HG02938 (cell line): ENCODE data around the gene CAGE1.
"Not testable (repeated sequence)": the region's sequence is repeated elsewhere in the genome, so short reads cannot be mapped to it uniquely, and the experiment has no call there.

ENCODE experiments used
- ATAC-seq: cut with Tn5 transposase; IDR thresholded peaks from one replicate; pipeline ENCODE4 v1.9.1; 2021; ENCODE audit warnings: mild to moderate bottlenecking, moderate library complexity; ENCODE audit not compliant: unreplicated experiment

CAGE1 gene

DNA sequence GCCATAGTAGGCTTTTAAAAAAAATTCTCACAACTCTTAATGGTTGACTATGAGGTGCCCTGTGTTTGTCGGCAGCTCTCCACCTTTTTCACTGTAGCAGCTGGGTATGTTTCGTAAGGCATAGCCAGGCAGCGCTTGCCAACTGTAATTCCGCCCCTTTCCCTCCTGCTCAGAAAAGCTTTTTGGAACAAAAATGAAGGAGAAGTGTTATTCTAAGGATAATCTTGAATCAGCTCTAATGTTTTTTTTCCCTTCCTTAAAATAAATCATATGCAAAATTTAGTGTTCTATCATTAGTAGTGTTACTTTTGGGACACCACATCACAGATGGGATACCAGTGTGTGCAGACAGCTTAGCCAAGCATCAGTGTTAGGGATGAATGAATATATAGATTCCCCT is 21.3 kb upstream of the CAGE1 start:
- no peak for ATAC-seq

DNA sequence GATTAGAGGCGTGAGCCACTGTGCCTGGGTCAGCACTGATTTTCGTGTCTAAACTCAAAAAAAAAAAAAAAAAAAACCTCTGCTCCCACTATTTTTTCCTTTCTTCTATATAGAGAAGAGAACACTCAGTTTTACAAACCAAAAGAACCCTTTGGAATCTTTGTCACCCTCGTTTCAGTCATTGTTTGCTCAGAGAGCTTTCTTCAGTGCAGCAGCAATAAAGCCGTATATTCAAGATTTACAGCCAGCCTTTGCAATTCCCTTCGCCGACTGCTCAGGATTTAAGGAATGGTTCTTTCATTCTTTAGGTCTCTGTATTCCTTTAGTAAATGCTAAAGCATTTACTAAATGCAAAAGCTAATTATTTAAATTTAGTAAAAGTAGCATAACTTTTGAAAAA is 20.2 kb upstream of the CAGE1 start:
- ATAC-seq = no peak

DNA sequence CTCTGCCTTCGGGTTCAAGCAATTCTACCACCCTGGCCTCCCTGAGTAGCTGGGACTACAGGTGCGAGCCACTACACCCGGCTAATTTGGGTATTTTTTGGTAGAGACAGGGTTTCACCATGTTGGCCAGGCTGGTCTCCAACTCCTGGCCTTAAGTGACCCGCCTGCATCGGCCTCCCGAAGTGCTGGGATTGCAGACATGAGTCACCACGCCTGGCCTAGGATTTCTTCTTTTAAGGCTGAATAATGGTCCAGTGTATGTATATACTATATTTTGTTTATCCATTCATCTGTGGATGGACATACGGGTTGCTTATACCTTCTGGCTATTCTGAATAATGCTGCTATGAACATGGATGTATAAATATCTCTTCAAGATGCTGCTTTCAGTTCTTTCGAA is 17.2 kb upstream of the CAGE1 start:
- no peak for ATAC-seq

DNA sequence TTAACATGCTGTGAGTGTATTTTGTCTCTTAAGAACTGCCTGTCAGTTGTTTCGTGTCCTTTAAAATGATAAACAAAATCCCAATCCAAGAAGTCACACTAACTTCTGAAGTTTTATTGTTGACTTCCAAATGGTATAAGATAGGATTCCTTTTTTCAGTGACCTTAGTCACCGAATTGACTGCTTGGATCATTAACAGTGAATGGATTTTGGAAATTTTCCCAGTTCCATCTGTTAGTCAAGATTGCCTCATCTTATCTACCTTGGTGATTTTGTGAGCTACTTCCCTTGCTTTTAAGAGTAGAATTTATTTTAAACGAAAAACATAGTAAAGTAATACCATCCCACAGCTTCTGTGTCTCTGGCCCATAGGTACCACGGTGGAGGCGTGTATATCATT is 15.0 kb upstream of the CAGE1 start:
- no peak for ATAC-seq

DNA sequence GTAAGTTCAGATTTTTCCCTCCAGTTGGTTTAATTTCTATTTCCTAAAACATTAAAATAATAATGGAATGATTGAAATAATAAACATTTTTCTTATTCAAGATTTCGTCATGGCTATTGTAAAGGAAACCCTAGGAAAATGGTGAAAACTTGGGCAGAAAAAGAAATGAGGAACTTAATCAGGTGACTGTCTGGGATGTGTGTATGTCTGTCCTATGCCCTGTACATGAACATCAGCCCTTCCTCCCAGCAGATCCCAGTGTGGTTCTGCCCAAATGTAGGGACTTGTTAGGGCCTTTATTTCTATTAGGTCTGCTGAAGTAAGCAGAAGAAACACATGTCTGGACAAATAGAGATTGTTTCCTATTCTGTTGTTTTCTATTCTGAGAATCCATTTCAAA is 13.2 kb upstream of the CAGE1 start:
- ATAC-seq = no peak

DNA sequence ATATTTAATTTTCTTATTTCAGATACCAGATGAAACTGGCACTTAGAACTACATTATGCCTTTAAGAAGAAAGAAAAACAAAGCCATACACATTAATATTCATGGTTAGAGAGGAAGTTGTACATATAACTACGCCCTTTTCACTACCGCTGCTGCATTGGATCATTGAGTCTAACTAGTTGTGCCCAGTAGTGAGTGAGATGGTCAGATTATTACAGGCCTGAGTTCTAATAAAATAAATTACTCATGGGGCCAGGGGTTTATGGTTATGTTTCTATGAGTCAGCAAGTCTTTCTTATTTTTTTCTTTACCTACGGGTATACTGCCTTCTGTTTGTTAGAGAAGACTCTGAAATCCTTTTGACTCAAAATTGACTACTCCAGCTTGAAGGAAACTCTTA is 11.5 kb upstream of the CAGE1 start:
- no peak for ATAC-seq

DNA sequence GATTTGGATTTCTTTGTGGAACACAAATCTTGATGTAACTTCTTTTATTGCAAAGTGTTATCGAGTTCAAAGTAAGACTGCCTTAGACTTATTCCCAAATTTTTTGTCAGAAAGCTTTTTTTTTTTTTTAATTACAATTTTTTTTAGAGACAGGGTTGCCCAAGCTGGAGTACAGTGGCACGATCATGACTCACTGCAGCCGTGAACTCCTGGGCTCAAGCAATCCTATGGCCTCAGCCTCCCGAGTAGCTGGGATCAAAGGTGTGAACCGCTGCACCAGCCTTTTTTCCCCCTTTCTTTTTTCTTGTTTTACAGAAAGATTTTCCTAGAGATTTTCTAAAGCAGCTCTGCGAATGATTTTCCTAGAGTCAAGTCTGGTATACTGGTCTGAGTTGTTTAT is 2.9 kb upstream of the CAGE1 start:
- ATAC-seq = no peak

DNA sequence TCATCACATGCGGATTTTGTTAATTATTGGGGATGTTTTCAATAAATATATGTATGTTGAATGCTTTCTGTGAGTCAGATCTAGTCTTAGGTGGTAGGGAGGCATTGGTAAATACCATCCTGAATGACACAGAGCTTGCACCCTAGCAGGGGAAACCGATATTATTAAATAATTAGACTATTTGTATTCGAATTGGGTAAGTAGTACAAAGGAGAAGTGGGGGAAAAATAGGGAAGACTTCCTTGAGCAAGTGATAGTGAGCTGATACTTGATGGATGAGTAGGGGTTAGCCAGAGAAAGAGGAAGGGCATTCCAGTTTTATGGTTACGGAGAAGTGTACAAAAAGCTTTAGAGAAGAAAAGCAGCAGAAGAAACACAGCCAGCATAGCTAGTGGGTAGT is 1.6 kb upstream of the CAGE1 start:
- no peak for ATAC-seq

DNA sequence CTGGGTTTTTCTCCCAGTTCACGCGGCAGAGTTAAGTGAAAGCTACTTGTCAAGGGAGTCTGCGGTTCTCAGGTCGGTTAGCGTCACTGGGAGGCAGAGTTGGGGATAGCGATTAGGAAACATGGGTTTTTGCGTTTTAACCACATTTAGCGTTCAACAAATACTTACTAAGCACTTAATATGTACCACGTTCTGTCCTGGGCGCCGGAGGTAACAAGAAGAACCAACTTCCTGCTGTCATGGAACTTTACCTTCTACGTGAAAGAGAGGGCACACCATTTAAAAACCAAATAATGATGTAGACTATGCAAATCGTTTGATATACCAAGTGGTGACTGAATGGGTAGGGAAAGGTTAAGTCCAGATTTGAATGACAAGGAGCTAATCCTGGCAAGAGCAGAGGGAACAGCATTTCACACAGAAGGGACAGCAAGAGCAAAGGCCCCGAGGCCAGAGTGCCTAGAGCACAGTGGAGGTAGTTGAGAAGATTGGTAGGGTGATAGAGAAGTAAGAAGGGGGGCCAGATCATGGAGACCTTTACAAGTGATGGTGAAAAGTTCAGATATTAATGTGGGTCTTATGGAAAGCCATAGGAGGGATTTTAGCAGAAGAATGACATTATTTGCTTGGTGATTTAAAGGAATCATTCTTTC is 810 bp upstream of the CAGE1 start:
- peak; percentile 7 for ATAC-seq

DNA sequence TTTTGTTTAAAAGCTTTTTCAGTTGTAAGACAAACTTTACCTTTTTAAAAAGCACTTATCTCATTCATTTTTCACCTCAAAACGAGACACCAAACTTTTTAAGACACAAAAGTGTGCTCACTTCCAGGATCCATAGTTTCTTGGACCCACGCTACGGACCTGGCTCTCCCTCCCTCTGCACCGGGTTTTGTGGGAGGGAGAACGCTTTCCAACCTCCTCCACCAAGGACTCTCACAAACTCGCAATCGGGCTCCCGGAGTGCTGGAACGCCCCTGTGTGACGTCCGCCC is 436 bp downstream of the CAGE1 start:
- ATAC-seq = no peak

DNA sequence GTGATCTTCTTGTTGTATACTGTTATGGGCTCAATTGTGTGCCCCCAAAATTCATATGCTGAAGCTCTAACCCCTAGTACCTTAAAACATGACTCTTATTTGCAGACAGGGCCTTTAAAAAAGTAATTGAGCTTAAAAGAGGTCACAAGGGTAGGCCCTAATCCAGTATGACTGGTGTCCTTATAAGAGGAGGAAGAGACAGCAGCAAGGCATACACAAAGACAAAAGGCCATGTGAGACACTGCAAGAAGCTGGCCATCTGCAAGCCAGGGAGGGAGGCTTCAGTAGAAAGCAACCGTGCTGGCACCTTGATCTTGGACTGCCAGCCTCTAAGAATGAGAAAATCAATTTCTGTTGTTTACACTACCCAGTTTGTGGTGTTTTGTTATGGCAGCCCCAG is 8.4 kb downstream of the CAGE1 start:
- ATAC-seq = no peak

DNA sequence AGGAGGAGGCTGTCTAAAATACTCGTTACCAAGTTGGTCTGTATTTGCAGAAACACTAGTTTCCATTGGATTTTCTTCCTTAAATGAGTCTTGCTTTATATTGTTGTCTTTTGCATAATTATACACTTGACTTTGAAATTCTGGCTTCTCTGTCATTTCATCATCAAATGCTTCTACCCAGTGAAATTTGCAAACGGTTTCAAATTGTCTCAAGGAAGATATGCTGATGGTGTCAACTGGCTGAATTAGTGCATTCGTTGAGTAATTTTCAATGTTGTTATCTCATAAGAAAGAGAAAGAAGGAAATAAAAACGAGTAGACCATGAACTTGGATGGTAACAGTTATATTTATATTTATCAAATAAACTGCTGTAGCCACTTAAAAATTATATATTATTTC is 10.8 kb downstream of the CAGE1 start:
- ATAC-seq = no peak

DNA sequence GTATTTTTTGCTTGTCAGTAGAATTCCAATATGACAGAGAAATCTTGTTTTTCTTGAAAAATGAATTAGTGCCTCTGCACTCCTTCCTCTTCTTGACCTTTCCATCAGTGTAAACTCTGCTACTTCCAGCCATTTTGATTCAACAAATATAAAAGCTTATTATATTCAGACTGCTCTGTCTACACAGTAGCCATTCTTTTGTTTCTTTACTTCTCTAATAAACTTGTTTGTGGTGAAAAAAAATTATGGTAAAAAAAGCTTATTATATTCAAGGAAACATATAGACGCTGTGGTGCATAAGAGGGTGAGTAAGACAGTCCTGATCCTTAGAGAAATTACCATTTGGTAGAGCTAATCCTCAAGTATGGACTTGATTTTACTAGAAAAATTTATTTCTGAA is 11.6 kb downstream of the CAGE1 start:
- ATAC-seq = no peak

DNA sequence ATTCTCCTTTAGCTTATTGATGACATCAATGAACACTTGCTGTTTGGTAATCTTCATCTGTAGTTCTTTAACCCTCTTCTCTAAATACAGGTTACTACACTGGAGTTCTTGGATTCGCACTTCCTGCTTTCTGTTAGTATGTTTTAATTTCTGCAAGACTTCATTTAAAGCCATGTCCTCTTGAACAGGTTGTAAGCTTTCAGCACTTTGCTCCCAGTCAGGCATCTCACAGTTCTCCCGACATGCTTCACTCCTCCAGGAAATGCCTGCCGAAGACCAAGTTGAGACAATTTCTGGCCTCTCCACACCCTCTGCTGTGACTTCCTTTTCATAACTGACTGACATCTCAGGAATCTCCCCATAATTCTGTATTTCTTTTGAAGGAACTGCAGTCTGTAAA is 15.8 kb downstream of the CAGE1 start:
- ATAC-seq = no peak

DNA sequence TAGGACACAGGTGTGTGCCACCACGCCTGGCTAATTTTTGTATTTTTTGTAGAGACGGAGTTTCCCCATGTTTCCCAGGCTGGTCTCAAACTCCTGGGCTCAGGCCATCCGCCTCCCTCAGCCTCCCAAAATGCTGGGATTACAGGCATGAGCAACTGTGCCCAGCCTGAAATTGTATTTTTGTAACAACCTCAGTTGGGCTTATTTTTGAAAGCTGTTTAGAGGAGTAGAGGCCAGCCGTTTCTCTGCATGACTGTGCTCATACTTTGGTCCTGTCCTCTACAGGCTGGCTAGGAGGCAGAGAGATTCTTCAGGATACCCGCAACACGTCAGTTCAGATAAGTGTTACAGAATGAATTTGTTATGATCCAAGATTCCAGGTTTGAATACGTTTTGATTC is 22.1 kb downstream of the CAGE1 start:
- ATAC-seq = no peak

DNA sequence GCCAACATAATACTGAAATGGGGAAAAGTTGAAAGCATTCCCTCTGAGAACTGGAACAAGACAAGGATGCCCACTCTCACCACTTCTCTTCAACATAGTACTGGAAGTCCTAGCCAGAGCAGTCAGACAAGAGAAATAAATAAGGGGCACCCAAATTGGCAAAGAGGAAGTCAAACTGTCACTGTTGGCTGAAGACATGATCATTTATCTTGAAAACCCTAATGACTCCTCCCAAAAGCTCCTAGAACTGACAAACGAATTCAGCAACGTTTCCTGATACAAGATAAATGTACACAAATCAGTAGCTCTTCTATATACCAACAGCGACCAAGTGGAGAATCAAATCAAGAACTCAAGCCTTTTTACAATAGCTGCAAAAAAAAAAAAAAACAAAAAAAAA is 37.6 kb downstream of the CAGE1 start:
- ATAC-seq = not testable (repeated sequence)

DNA sequence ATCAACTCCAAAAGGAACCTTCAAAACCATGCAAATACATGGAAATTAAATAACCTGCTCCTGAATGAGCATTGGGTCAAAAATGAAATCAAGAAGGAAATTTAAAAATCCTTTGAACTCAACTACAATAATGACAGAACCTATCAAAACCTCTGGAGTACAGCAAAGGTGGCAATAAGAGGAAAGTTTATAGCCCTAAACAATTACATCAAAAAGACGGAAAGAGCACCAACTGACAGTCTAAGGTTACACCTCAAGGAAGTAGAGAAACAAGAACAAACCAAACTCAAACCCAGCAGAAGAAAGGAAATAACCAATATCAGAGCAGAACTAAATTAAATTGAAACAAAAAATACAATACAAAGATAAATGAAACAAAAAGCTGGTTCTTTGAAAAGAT is 39.0 kb downstream of the CAGE1 start:
- not testable (repeated sequence) for ATAC-seq

DNA sequence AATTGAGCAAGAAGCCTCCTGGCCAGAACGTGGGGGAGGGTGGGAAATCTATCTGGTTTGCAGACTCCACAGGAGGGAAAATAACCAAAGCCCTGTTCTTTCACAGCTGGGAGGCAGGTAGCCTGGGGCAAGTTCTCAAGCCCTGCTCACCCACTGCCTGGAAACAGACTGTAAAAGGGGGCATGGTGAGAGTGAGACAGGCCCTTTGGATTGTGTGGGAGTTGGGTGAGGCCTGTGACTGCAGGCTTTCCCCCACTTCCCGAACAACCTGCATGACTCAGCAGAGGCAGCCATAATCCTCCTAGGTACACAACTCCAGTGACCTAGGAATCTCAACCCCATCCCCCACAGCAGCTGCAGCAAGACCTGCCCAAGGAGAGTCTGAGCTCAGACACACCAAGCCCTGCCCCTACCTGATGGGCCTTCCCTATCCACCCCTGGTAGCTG is 42.0 kb downstream of the CAGE1 start:
- ATAC-seq = not testable (repeated sequence)

DNA sequence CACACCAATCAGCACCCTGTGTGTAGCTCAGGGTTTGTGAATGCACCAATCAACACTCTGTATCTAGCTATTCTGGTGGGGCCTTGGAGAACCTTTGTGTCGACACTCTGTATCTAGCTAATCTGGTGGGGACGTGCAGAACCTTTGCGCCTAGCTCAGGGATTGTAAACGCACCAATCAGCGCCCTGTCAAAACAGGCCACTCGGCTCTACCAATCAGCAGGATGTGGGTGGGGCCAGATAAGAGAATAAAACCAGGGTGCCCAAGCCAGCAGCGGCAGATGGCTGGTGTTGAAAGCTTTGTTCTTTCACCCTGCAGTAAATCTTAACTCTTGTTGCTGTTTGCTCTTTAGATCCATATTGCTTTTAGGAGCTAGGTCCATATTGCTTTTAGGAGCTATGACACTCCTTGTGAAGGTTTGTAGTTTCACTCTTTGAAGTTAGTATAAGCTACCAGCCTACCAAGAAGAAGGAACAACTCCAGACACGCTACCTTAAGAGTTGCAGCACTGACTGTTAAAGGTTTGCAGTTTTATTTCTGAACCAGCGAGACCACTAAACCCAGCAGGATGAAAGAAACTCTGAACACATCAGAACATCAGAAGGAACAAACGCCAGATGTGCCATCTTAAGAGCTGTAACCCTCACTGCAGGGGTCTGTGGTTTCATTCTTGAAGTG is 44.6 kb downstream of the CAGE1 start:
- not testable (repeated sequence) for ATAC-seq

DNA sequence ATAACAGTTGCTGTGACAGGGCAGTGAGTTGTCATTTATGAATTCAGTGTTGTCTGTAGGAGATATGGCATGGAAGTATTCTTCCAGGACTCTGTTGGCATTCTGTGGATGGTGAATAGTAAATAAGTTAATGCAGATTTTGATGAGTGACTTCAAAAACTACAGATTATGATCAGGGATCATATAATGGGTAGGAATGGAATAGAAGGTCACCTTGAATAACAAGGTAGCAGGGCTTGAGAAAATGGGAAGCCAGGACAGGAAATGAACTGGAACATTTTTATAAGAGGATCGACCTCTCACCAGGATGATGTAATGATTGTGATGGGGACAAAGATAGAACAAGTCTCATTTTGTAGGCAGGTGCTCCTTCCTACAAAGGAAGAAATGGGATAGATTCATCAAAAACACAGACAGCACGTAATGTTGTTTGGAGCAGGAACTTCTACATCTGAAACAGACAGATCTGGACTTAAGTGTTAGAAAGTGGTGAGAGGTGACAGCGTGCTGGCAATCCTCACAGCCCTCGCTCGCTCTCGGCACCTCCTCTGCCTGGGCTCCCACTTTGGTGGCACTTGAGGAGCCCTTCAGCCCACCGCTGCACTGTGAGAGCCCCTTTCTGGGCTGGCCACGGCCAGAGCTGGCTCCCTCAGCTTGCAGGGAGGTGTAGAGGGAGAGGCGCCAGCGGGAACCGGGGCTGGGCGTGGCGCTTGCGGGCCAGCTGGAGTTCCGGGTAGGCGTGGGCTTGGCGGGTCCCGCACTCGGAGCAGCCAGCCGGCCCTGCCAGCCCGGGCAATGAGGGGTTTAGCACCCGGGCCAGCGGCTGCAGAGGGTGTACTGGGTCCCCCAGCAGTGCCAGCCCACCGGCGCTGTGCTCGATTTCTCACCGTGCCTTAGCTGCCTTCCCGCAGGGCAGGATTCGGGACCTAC is 45.7 kb downstream of the CAGE1 start:
- ATAC-seq = no peak

DNA sequence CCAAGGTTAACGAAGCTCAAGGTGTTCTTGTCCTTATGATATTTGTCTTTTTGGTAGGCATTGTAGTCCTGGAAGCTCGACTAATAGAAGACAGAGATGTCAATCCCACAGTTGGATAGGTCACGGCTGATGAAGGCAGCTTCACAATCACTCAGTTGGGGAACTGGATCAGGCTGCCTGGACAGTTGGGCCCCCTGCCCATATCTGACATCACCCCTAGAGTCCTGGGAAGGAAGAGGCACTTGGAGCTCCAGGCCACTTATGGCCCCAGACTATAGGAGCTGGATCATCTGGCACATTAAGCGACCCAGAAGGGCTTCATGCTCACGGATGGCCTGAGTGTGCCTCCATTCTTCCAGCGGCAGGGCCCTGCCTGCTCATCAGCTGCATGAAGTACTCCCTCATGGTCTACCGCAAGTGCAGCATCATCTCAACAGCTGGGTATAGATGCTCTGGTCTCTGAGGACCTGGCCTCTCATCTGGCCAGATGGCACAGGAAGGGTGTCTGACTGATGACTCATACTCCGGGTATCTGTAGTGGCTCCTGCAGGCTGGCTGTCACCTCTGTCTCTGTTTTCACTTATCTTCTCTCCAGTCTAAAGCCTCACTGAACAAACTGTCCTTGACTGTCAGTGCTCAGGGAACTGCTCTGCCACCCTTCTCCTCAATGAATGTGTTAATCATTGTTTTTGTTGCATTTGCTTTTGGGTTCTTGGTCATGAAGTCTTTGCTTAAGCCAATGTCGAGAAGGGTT is 47.4 kb downstream of the CAGE1 start:
- no peak for ATAC-seq
